Fibroblast of lung (primary cell): ENCODE data around the gene ITGB1BP1.

ENCODE experiments used
- EZH2 ChIP-seq: IDR thresholded peaks from 2 replicates; pipeline ENCODE4 v1.5.1; 2012; ENCODE audit warnings: low read length, control low read depth, mild to moderate bottlenecking; ENCODE audit errors: missing control alignments
- TF ChIP-seq, protein P1 (sequence below), 2 donors: IDR thresholded peaks in 1 of 2; conservative IDR thresholded peaks in 1 of 2; 1 replicate in 1 of 2; 2 replicates in 1 of 2; pipeline ENCODE4 v1.5.1; 2011 to 2012; ENCODE audit warnings: low read length in 2 of 2, control low read depth in 1 of 2, inconsistent platforms in 1 of 2, low read depth in 1 of 2, mild to moderate bottlenecking in 1 of 2

DNA sequence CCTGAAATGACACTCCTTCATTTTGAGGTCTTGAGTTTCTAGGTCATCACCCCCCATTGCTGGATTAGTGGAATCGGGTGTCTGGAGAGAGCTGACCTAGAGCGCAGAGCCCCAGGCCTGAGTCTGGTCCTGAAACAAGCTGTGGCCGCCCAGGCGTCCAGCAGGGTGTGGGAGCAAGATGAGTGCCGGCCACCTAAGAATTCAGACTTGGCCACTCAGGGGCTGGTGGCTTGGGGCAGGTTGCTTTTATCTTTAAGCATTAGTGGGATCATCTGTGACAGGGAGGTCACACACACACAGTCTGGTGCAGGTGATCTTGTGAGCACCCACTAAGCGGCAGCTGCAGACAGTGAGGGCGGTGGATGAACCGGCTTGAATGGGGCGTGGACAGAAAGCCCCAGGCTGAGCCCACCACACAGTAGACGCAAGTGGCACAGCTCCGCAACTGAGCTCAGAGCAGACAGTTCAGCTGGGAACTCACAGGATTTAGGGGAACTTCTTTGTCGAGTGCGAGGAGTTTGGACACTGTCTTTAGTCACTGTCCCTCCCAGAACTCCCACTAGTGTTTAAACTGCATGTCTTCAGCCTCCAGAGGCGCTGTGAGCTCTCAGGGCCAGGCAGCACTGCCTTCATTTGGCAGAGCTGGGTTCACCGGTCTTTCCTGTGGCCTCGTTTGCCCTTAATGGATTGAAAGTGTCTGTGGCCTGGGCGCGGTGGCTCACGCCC lies 21.5 kb downstream of the ITGB1BP1 start:
- TF ChIP-seq, protein P1, sequence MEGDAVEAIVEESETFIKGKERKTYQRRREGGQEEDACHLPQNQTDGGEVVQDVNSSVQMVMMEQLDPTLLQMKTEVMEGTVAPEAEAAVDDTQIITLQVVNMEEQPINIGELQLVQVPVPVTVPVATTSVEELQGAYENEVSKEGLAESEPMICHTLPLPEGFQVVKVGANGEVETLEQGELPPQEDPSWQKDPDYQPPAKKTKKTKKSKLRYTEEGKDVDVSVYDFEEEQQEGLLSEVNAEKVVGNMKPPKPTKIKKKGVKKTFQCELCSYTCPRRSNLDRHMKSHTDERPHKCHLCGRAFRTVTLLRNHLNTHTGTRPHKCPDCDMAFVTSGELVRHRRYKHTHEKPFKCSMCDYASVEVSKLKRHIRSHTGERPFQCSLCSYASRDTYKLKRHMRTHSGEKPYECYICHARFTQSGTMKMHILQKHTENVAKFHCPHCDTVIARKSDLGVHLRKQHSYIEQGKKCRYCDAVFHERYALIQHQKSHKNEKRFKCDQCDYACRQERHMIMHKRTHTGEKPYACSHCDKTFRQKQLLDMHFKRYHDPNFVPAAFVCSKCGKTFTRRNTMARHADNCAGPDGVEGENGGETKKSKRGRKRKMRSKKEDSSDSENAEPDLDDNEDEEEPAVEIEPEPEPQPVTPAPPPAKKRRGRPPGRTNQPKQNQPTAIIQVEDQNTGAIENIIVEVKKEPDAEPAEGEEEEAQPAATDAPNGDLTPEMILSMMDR (conservative IDR thresholded peaks at IDR 0.05 in 1 of 2, IDR thresholded peaks at IDR 0.05 in 1 of 2; ENCODE audit: low read depth in 1 of 2, low read length in 2 of 2): no peak
- TF ChIP-seq EZH2: no peak
